HG03175 (cell line): Measurements from ENCODE around the gene FUT6.
A peak's percentile ranks its signal among the peaks of the same experiment; 100 is the strongest.

Experiments used
- ATAC-seq: cut with Tn5 transposase; IDR thresholded peaks from one replicate; pipeline ENCODE4 v1.9.1; 2021; ENCODE audit warnings: mild to moderate bottlenecking, moderate library complexity; ENCODE audit not compliant: unreplicated experiment

FUT6 gene

GRCh38 chr19:5828661-5829566 lies 10.6 kb downstream of the FUT6 start:
- no peak for ATAC-seq

GRCh38 chr19:5827891-5828660 lies 11.4 kb downstream of the FUT6 start:
- peak; percentile 66 for ATAC-seq

GRCh38 chr19:5827342-5827890 lies 12.1 kb downstream of the FUT6 start:
- ATAC-seq: no peak

- no peak for ATAC-seq
Observed at GRCh38 chr19:5826531-5827341, 12.8 kb downstream of the FUT6 start.

GRCh38 chr19:5825178-5825577 lies 14.3 kb downstream of the FUT6 start:
- no peak for ATAC-seq

GRCh38 chr19:5824751-5825150 lies 14.8 kb downstream of the FUT6 start:
- no peak for ATAC-seq

GRCh38 chr19:5823579-5824281 lies 15.8 kb downstream of the FUT6 start:
- no peak for ATAC-seq

GRCh38 chr19:5822181-5822844 lies 17.2 kb downstream of the FUT6 start:
- no peak for ATAC-seq

- no peak for ATAC-seq
Observed at GRCh38 chr19:5821521-5822180, 17.9 kb downstream of the FUT6 start.

GRCh38 chr19:5820785-5821184 lies 18.7 kb downstream of the FUT6 start:
- no peak for ATAC-seq

- no peak for ATAC-seq
Observed at GRCh38 chr19:5818594-5818993, 20.9 kb downstream of the FUT6 start.

- no peak for ATAC-seq
Observed at GRCh38 chr19:5817218-5817617, 22.3 kb downstream of the FUT6 start.

GRCh38 chr19:5814852-5815246 lies 24.7 kb downstream of the FUT6 start:
- ATAC-seq: no peak

GRCh38 chr19:5814123-5814851 lies 25.2 kb downstream of the FUT6 start:
- no peak for ATAC-seq

GRCh38 chr19:5811117-5811516 lies 28.4 kb downstream of the FUT6 start:
- no peak for ATAC-seq

- ATAC-seq: no peak
Observed at GRCh38 chr19:5809469-5809868, 30.0 kb downstream of the FUT6 start.

GRCh38 chr19:5809053-5809452 lies 30.4 kb downstream of the FUT6 start:
- no peak for ATAC-seq

- ATAC-seq: no peak
Observed at GRCh38 chr19:5808120-5808816, 31.2 kb downstream of the FUT6 start.
